ELF-1 (cell line): Measurements from ENCODE around the gene ACACA.
A peak's percentile ranks its signal among the peaks of the same experiment; 100 is the strongest.
"Not testable (repeated sequence)": the region's sequence is repeated elsewhere in the genome, so short reads cannot be mapped to it uniquely, and the experiment has no call there.

Experiments used
- DNase-seq: peaks from one replicate; pipeline ENCODE4 v3.0.0-alpha.2; 2016; ENCODE audit warnings: low read depth, low spot score

ACACA gene

GRCh38 chr17:37393352-37393751 lies 13.3 kb downstream of the ACACA start:
- no peak for DNase-seq

GRCh38 chr17:37392024-37392590 lies 14.5 kb downstream of the ACACA start:
- no peak for DNase-seq

- no peak for DNase-seq
Measured at GRCh38 chr17:37391146-37391545, 15.5 kb downstream of the ACACA start.

- no peak for DNase-seq
Measured at GRCh38 chr17:37389160-37389559, 17.5 kb downstream of the ACACA start.

GRCh38 chr17:37388266-37388665 lies 18.4 kb downstream of the ACACA start:
- no peak for DNase-seq

GRCh38 chr17:37386462-37386861 lies 20.2 kb downstream of the ACACA start:
- no peak for DNase-seq

GRCh38 chr17:37385474-37385990 lies 21.1 kb downstream of the ACACA start:
- no peak for DNase-seq

GRCh38 chr17:37384560-37385149 lies 22.0 kb downstream of the ACACA start:
- no peak for DNase-seq

GRCh38 chr17:37382056-37382455 lies 24.6 kb downstream of the ACACA start:
- DNase-seq: no peak

- no peak for DNase-seq
Measured at GRCh38 chr17:37375706-37376105, 30.9 kb downstream of the ACACA start, which contains the start of gene C17orf78. Gene C17orf78, plus strand, starts transcription at chr17:37375985. Its CDS starts 108 bp downstream, at chr17:37376093.

- peak; percentile 82 for DNase-seq
Measured at GRCh38 chr17:37373530-37374159, 33.0 kb downstream of the ACACA start.

- DNase-seq: no peak
Measured at GRCh38 chr17:37368577-37368976, 38.1 kb downstream of the ACACA start.

- DNase-seq: no peak
Measured at GRCh38 chr17:37365589-37365988, 41.0 kb downstream of the ACACA start.

- DNase-seq: no peak
Measured at GRCh38 chr17:37361543-37361942, 45.1 kb downstream of the ACACA start.

- DNase-seq: no peak
Measured at GRCh38 chr17:37360632-37361031, 46.0 kb downstream of the ACACA start.

GRCh38 chr17:37359682-37360188 lies 46.9 kb downstream of the ACACA start:
- no peak for DNase-seq

- peak; percentile 99 for DNase-seq
Measured at GRCh38 chr17:37358830-37359681, 47.6 kb downstream of the ACACA start.

GRCh38 chr17:37358098-37358829 lies 48.4 kb downstream of the ACACA start:
- peak; percentile 89 for DNase-seq

GRCh38 chr17:37356796-37357569 lies 49.7 kb downstream of the ACACA start:
- not testable (repeated sequence) for DNase-seq

GRCh38 chr17:37346863-37347402 lies 59.7 kb downstream of the ACACA start:
- not testable (repeated sequence) for DNase-seq
